Adipocyte (in vitro differentiated cells): ENCODE data around the gene SMG6.
"Not testable (repeated sequence)": the region's sequence is repeated elsewhere in the genome, so short reads cannot be mapped to it uniquely, and the experiment has no call there.

Experiments used
- DNase-seq: peaks from one replicate; pipeline ENCODE4 v3.0.0-alpha.2; 2015; ENCODE audit warnings: low read depth
- H3K27me3 ChIP-seq: replicated peaks from 2 replicates; pipeline ENCODE4 v1.7.0; 2013; ENCODE audit warnings: mild to moderate bottlenecking, low read length, moderate library complexity; ENCODE audit not compliant: control insufficient read depth, insufficient read depth
- H3K36me3 ChIP-seq: 2 replicates; pipeline ENCODE4 v1.7.0; 2013; ENCODE audit warnings: low read length, mild to moderate bottlenecking, moderate library complexity; ENCODE audit not compliant: control insufficient read depth, insufficient read depth, severe bottlenecking
- H3K4me1 ChIP-seq: 2 replicates; pipeline ENCODE4 v1.7.0; 2013; ENCODE audit warnings: mild to moderate bottlenecking, low read length, moderate library complexity; ENCODE audit not compliant: control insufficient read depth, insufficient read depth
- H3K4me3 ChIP-seq: 2 replicates; pipeline ENCODE4 v1.7.0; 2013; ENCODE audit warnings: mild to moderate bottlenecking, low read length, moderate library complexity
- H3K9ac ChIP-seq: 2 replicates; pipeline ENCODE4 v1.7.0; 2013; ENCODE audit warnings: mild to moderate bottlenecking, low read length, moderate library complexity
- H3K9me3 ChIP-seq: 2 replicates; pipeline ENCODE4 v1.7.0; 2013; ENCODE audit warnings: mild to moderate bottlenecking, low read length, moderate library complexity; ENCODE audit not compliant: control insufficient read depth

Gene SMG6

DNA sequence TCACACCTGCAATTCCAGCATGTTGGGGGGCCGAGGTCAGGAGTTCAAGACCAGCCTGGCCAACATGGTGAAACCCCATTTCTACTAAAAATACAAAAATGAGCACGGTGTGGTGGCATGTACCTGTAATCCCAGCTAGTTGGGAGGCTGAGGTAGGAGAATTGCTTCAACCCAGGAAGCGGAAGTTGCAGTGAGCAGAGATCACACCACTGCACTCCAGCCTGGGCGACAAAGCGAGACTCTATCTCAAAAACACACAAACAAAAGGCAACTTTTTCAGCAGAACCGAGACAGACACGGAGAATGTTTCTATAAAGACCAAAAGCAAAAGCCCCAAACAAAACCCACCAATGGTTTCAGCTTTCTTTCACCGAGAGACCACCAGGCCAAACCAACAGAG lies 44.8 kb downstream of the SMG6 start:
- H3K36me3 ChIP-seq, H3K4me3 ChIP-seq, DNase-seq, H3K9ac ChIP-seq, H3K27me3 ChIP-seq, H3K9me3 ChIP-seq: not testable (repeated sequence)
- peaks cover 32% of the 10 kb centered on the region for H3K4me1 ChIP-seq

DNA sequence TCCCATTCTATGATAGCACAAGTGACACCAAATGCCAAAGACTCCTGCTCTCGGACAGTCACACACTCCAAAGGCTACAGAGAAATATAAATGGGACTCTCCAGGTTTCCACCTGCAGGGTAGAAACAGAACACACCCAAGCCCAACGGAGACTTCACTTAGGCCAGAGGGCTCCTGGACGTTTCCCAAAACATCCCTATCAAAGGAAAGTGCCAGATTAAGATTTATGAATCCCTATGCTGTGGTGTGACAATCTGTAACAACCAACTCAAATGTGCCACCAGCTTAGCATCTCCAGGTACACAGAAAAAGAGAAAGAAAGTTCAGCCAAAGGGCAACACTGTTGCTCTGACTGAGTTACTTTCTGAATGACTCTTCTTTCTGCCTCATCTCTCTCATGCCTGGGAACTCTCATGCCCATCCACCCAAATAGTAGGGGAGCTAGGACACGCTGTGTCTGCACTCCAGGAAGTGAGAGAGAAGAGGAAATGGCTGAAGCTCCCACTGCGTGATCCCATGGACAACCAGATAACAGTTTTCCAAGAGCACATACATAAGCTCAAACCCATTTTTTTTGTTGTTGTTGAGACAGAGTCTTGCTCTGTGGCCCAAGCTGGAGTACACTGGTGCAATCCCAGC lies 49.7 kb downstream of the SMG6 start:
- H3K9ac ChIP-seq = no peak overlapping the region
- no peaks in the 10 kb centered on the region for H3K27me3 ChIP-seq
- no peak for DNase-seq
- peaks cover 11% of the 10 kb centered on the region for H3K4me1 ChIP-seq
- H3K36me3 ChIP-seq = peaks cover 8% of the 10 kb centered on the region
- no peaks in the 10 kb centered on the region for H3K9me3 ChIP-seq
- no peak overlapping the region for H3K4me3 ChIP-seq

DNA sequence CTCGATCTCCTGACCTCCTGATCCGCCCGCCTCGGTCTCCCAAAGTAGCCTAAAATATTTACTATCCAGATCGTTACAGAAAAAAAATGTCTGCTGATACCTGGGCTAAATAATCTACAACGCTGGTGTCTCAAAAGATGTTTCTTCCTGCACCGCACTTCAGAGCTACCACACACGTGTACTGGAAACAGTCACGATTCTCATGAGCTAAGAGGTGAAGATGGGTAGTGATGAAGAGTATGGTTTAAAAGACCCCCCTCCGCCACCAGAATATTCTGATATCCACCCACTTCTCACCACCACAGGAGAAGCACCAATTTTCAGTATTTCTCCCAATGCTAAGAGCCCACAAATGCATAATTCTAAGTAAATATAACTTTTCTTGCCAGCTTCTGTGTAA lies 50.2 kb downstream of the SMG6 start:
- Histone ChIP-seq H3K9ac (no peak overlapping the region), H3K4me1 (peaks cover 11% of the 10 kb centered on the region), H3K36me3 (peaks cover 8% of the 10 kb centered on the region), H3K4me3 (no peak overlapping the region), H3K27me3 (no peaks in the 10 kb centered on the region), H3K9me3 (no peaks in the 10 kb centered on the region)
- DNase-seq = no peak

DNA sequence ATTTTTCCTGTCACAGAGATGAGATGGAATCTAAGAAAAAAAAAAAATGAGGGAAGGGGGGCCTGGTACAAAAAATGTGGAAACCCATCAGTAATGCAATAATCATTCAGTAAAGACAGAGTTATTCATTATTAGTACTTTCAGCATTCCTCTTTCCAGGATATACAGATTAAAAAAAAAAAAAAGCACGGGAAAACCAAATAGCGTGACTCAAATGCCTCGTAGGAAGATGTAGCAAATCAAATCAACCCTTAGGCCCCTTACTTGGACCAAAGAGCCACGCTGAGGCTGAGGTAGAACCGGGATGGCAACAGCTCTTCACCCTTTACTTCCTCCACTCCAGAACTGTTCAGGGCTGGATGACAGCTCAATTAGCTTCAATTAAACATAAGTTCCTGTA lies 52.5 kb downstream of the SMG6 start:
- DNase-seq = no peak
- Histone ChIP-seq H3K9me3 (no peaks in the 10 kb centered on the region), H3K9ac (no peak overlapping the region), H3K36me3 (peaks cover 8% of the 10 kb centered on the region), H3K27me3 (no peaks in the 10 kb centered on the region), H3K4me3 (no peak overlapping the region), H3K4me1 (peaks cover 11% of the 10 kb centered on the region)

DNA sequence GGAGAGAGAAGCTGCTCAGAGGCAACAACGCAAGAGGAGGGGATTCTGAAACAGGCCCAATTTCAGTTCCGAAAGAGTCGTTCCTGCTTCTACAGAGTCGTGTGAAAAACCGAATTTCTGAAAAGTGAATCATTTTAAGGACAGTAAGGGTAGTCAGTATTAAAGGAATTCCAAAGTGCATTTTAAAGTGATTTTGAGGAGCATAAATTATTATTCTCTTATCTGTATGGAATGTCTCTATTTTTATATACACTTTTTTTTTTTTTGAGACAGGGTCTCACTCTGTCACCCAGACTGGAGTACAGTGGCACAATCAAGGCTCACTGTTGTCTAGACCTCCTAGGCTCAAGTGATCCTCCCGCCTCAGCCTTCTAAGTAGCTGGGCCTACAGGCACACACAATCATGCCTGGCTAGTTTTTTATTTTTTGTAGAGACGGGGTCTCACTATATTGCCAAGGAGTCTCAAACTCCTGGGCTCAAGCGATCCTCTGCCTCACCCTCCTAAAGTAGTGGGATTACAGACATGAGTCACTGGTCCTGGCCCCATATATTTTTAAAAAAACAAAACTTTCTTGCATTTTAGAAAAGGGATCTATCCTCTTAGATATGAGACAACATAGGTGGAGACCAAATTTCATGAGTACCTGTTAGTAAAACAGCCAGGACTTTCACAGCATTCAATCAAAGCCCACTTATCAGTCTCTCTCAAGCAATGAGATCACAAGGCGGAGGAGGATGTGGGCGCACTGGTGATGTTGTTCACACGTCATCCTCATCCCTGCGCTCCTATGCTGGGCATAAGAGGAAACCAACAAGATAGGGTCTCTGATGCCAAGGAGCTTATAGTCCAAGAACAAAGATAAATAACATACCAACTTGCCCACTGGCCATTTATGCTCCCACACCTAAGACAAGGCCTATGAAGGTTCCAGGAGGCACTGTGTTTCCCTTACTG lies 53.2 kb downstream of the SMG6 start:
- no peaks in the 10 kb centered on the region for H3K27me3 ChIP-seq
- peaks cover 8% of the 10 kb centered on the region for H3K36me3 ChIP-seq
- peak overlapping the region; percentile 11 for H3K9ac ChIP-seq
- no peak for DNase-seq
- no peak overlapping the region for H3K4me3 ChIP-seq
- peaks cover 11% of the 10 kb centered on the region for H3K4me1 ChIP-seq
- H3K9me3 ChIP-seq = no peaks in the 10 kb centered on the region

DNA sequence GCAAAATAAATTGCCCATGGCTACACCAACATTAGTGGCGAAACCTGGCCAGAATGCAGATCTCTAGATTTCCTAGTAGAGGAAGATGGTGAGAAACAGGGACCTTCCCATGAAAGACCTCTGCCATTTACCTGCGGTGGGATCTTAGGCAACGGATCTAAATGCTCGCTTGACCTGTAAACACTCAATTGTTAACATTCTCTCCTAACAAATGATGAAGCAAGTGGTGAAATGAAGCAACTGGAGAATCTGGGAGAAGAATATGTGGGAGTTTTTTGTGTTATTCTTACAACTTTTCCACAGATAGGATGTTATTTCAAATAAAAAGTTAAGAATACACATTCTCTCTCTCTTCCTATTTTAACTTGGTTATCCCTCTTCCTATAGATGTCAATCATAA lies 56.6 kb downstream of the SMG6 start:
- Histone ChIP-seq H3K9me3 (no peaks in the 10 kb centered on the region), H3K36me3 (peaks cover 4% of the 10 kb centered on the region), H3K9ac (no peak overlapping the region), H3K4me1 (peaks cover 27% of the 10 kb centered on the region), H3K4me3 (no peak overlapping the region), H3K27me3 (no peaks in the 10 kb centered on the region)
- no peak for DNase-seq

DNA sequence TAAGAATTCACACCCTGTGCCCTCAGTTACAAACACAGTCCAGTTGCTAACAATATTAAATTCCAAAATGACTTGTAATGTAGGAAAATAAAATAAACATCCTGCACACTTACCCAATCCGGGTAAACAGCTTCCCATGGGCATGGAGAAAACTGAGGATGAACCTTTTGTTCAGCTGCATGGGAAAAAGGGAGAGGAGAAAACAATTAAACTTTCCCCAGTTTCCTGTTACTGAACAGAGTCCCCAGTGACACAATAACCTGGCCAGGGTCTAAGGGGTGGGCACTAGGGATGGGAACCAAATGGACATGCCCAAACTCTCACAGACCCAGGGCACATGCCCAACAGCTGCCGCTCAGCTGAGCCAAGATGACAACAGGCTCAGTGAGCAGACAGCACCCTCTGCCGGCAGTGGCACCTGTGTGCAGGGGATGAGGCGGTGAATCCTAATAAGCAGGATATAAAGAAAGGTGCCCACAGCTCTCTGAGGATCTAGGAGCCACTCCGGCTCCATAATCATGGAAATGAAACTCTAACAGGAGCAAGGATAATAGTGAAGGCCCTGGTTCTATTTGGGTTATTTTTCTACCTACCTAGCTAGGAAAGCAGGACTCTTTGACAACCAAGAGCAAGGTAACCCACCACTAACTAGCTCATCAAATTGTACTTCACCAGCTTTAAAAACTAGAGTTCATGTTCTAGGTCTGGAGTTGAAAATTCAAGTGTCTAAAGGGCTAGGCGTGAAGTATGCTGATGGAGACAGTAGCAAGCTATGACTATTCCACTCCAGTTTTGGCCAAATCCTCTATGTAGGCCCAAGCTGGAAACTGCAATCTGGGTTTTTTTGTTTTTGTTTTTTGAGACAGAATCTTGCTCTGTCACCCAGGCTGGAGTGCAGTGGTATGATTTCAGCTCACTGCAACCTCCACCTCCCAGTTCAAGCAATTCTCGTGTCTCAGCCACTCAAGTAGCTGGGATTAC lies 58.8 kb downstream of the SMG6 start:
- peak overlapping the region; percentile 48 for H3K4me3 ChIP-seq
- peaks cover 46% of the 10 kb centered on the region for H3K4me1 ChIP-seq
- peak overlapping the region; percentile 80 for H3K9ac ChIP-seq
- H3K27me3 ChIP-seq = no peaks in the 10 kb centered on the region
- DNase-seq = peak; percentile 96
- H3K9me3 ChIP-seq = no peaks in the 10 kb centered on the region
- H3K36me3 ChIP-seq = no peaks in the 10 kb centered on the region

DNA sequence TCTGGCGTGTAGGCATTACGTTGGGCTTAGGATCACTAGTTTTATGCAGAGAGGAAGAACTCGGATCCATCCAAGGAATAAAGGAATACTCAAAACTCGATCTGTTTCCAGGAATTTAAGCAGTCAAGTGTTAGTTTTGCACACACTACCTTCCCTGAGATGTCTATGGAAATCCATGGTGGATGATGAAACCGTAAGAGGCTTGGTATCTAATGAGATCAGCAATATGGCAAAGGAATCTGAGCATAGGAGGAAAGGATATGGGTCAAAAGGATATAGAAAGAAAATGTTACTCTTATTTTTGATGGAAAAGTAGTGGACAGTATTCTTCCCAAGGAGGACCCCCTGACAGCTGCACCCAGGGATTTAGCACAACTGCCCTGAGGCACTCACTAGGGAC lies 59.6 kb downstream of the SMG6 start:
- H3K27me3 ChIP-seq = no peaks in the 10 kb centered on the region
- peaks cover 51% of the 10 kb centered on the region for H3K4me1 ChIP-seq
- peak; percentile 58 for DNase-seq
- H3K9me3 ChIP-seq = no peaks in the 10 kb centered on the region
- no peaks in the 10 kb centered on the region for H3K36me3 ChIP-seq
- H3K9ac ChIP-seq = peak overlapping the region; percentile 80
- H3K4me3 ChIP-seq = peak overlapping the region; percentile 48

DNA sequence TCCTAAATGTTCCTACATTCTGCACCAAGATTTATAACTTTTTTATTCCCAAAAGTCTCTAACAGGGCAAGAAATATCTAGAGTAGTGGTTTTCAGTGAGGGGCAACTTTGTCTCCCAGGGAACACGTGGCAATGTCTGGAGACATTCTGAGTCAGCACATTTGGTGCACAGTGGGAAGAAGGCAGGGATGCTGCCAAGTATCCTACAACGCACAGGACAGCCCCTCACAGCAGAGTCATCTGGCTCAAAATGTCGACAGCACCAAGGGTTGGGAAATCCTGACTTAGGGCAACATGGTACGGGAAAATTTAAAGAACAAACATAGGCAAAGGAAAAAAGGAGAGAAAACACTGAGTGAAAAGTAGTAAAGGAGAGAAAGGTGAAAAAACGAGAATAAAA lies 61.8 kb downstream of the SMG6 start:
- H3K9ac ChIP-seq = peak overlapping the region; percentile 82
- no peaks in the 10 kb centered on the region for H3K36me3 ChIP-seq
- no peak overlapping the region for H3K4me3 ChIP-seq
- H3K9me3 ChIP-seq = no peaks in the 10 kb centered on the region
- H3K4me1 ChIP-seq = peaks cover 72% of the 10 kb centered on the region
- DNase-seq = no peak
- H3K27me3 ChIP-seq = no peaks in the 10 kb centered on the region

DNA sequence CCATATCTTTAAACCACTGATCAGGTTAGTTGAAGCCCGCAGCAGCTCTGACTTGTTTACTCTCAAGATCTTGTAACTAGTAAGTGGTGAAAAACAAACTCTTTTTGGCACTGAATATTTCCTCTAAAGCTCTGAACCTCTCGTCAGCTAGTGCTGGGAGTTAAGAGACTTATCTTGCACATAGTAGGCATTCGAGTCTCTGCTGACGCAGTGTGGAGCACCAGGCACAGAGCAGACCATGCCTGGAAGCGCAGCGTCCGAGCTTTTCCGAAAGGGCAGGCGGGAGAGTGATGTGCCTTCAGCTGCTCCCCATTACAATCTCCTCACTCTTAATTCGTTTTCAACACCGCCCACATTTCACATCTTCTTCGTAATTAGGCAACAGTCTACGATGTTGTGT lies 63.0 kb downstream of the SMG6 start:
- no peak for DNase-seq
- peak overlapping the region; percentile 82 for H3K9ac ChIP-seq
- no peaks in the 10 kb centered on the region for H3K36me3 ChIP-seq
- H3K27me3 ChIP-seq = no peaks in the 10 kb centered on the region
- H3K4me3 ChIP-seq = peak overlapping the region; percentile 63
- no peaks in the 10 kb centered on the region for H3K9me3 ChIP-seq
- peaks cover 84% of the 10 kb centered on the region for H3K4me1 ChIP-seq
